IPS-20b (cell line): ENCODE data around the gene ACTL7A.

Source experiments
- H3K27ac ChIP-seq: one replicate; pipeline ENCODE4 v1.5.1; 2013; ENCODE audit warnings: low read length
- H3K27me3 ChIP-seq: 2 replicates; pipeline ENCODE4 v1.6.1; 2013; ENCODE audit warnings: mild to moderate bottlenecking, low read length, inconsistent platforms; ENCODE audit not compliant: insufficient read depth
- H3K36me3 ChIP-seq: 2 replicates; pipeline ENCODE4 v1.6.1; 2013; ENCODE audit warnings: low read depth, mild to moderate bottlenecking, inconsistent platforms, low read length, moderate library complexity; ENCODE audit not compliant: insufficient read depth
- H3K4me1 ChIP-seq: 2 replicates; pipeline ENCODE4 v1.6.1; 2013; ENCODE audit warnings: mild to moderate bottlenecking, control low read depth, inconsistent platforms, low read length, moderate library complexity; ENCODE audit not compliant: insufficient read depth
- H3K4me3 ChIP-seq: 2 replicates; pipeline ENCODE4 v1.5.1; 2013; ENCODE audit warnings: mild to moderate bottlenecking, low read length, inconsistent platforms
- H3K9ac ChIP-seq: 2 replicates; pipeline ENCODE4 v1.6.1; 2013; ENCODE audit warnings: low read depth, mild to moderate bottlenecking, inconsistent platforms, low read length, moderate library complexity
- H3K9me3 ChIP-seq: 2 replicates; pipeline ENCODE4 v1.6.1; 2013; ENCODE audit warnings: mild to moderate bottlenecking, low read depth, low read length, inconsistent platforms; ENCODE audit not compliant: insufficient read depth

ACTL7A gene

GRCh38 chr9:108864446-108864845, 2.4 kb downstream of the ACTL7A start:
- H3K9ac ChIP-seq: no peak overlapping the region
- no peaks in the 10 kb centered on the region for H3K27me3 ChIP-seq
- no peaks in the 10 kb centered on the region for H3K9me3 ChIP-seq
- H3K4me3 ChIP-seq: no peak overlapping the region
- H3K36me3 ChIP-seq: peaks cover 23% of the 10 kb centered on the region; the same call in 1 of the 2 replicates
- no peak overlapping the region for H3K27ac ChIP-seq
- H3K4me1 ChIP-seq: no peaks in the 10 kb centered on the region

GRCh38 chr9:108865037-108865436, 3.0 kb downstream of the ACTL7A start:
- no peak overlapping the region for H3K27ac ChIP-seq
- no peaks in the 10 kb centered on the region for H3K27me3 ChIP-seq
- peaks cover 29% of the 10 kb centered on the region; the same call in 1 of the 2 replicates for H3K36me3 ChIP-seq
- no peaks in the 10 kb centered on the region for H3K9me3 ChIP-seq
- H3K9ac ChIP-seq: no peak overlapping the region
- H3K4me1 ChIP-seq: no peaks in the 10 kb centered on the region
- H3K4me3 ChIP-seq: no peak overlapping the region

GRCh38 chr9:108866001-108866420, 3.9 kb downstream of the ACTL7A start:
- no peak overlapping the region for H3K9ac ChIP-seq
- H3K27me3 ChIP-seq: no peaks in the 10 kb centered on the region
- no peak overlapping the region for H3K4me3 ChIP-seq
- H3K27ac ChIP-seq: no peak overlapping the region
- no peaks in the 10 kb centered on the region for H3K4me1 ChIP-seq
- no peaks in the 10 kb centered on the region for H3K9me3 ChIP-seq
- peaks cover 37% of the 10 kb centered on the region for H3K36me3 ChIP-seq

GRCh38 chr9:108867116-108867515, 5.0 kb downstream of the ACTL7A start:
- Histone ChIP-seq H3K4me3 (no peak overlapping the region), H3K4me1 (no peaks in the 10 kb centered on the region), H3K27ac (no peak overlapping the region), H3K9me3 (no peaks in the 10 kb centered on the region), H3K27me3 (no peaks in the 10 kb centered on the region), H3K9ac (no peak overlapping the region), H3K36me3 (peaks cover 48% of the 10 kb centered on the region)

GRCh38 chr9:108867829-108868228, 5.8 kb downstream of the ACTL7A start:
- Histone ChIP-seq H3K4me1 (no peaks in the 10 kb centered on the region), H3K27ac (no peak overlapping the region), H3K4me3 (no peak overlapping the region), H3K36me3 (peaks cover 53% of the 10 kb centered on the region), H3K9me3 (no peaks in the 10 kb centered on the region), H3K27me3 (no peaks in the 10 kb centered on the region), H3K9ac (no peak overlapping the region)

- no peaks in the 10 kb centered on the region for H3K9me3 ChIP-seq
- H3K36me3 ChIP-seq: peaks cover 66% of the 10 kb centered on the region
- H3K27ac ChIP-seq: no peak overlapping the region
- no peak overlapping the region for H3K9ac ChIP-seq
- H3K27me3 ChIP-seq: no peaks in the 10 kb centered on the region
- no peak overlapping the region for H3K4me3 ChIP-seq
- H3K4me1 ChIP-seq: no peaks in the 10 kb centered on the region
Observed at GRCh38 chr9:108869092-108869725, 7.1 kb downstream of the ACTL7A start.

GRCh38 chr9:108874058-108874788, 12.2 kb downstream of the ACTL7A start:
- Histone ChIP-seq H3K4me3 (no peak overlapping the region), H3K9me3 (no peaks in the 10 kb centered on the region), H3K4me1 (no peaks in the 10 kb centered on the region), H3K9ac (no peak overlapping the region), H3K36me3 (peaks cover 90% of the 10 kb centered on the region), H3K27me3 (no peaks in the 10 kb centered on the region), H3K27ac (no peak overlapping the region)

- Histone ChIP-seq H3K36me3 (peaks cover 91% of the 10 kb centered on the region), H3K27me3 (no peaks in the 10 kb centered on the region), H3K9ac (no peak overlapping the region), H3K9me3 (no peaks in the 10 kb centered on the region), H3K4me1 (no peaks in the 10 kb centered on the region), H3K4me3 (no peak overlapping the region), H3K27ac (no peak overlapping the region)
Observed at GRCh38 chr9:108876425-108876824, 14.4 kb downstream of the ACTL7A start.

- H3K27ac ChIP-seq: no peak overlapping the region
Observed at GRCh38 chr9:108877524-108877923, 15.5 kb downstream of the ACTL7A start.

GRCh38 chr9:108880738-108881316, 18.8 kb downstream of the ACTL7A start:
- H3K9me3 ChIP-seq: no peaks in the 10 kb centered on the region
- H3K27me3 ChIP-seq: no peaks in the 10 kb centered on the region
- H3K4me1 ChIP-seq: no peaks in the 10 kb centered on the region
- H3K9ac ChIP-seq: no peak overlapping the region
- H3K27ac ChIP-seq: no peak overlapping the region
- peaks cover 72% of the 10 kb centered on the region for H3K36me3 ChIP-seq
- no peak overlapping the region for H3K4me3 ChIP-seq

More at GRCh38 chr9:108877524-108877923, 15.5 kb downstream of the ACTL7A start:
- peaks cover 92% of the 10 kb centered on the region for H3K36me3 ChIP-seq
- no peak overlapping the region for H3K9ac ChIP-seq
- no peaks in the 10 kb centered on the region for H3K27me3 ChIP-seq
- H3K4me1 ChIP-seq: no peaks in the 10 kb centered on the region
- no peak overlapping the region for H3K4me3 ChIP-seq
- H3K9me3 ChIP-seq: no peaks in the 10 kb centered on the region

- H3K9ac ChIP-seq: no peak overlapping the region
- no peaks in the 10 kb centered on the region for H3K4me1 ChIP-seq
- H3K27ac ChIP-seq: no peak overlapping the region
- H3K4me3 ChIP-seq: no peak overlapping the region
- H3K9me3 ChIP-seq: no peaks in the 10 kb centered on the region
- peaks cover 64% of the 10 kb centered on the region for H3K36me3 ChIP-seq
- H3K27me3 ChIP-seq: no peaks in the 10 kb centered on the region
Observed at GRCh38 chr9:108882052-108882888, 20.2 kb downstream of the ACTL7A start.
